Measurements from ENCODE around the gene TMEM253.

The TMEM253 gene

GRCh38 chr14:21061347-21061668, 39.6 kb upstream of the TMEM253 start:
- ChIA-PET POLR2A (interaction anchor here (3.7 kb wide), 1 partner anchor 10 kb away, joined by 15 read pairs; no protein-coding TSS in a partner anchor), CTCF (interaction anchor here (0.6 to 3.5 kb wide), 2 partner anchors 47 kb away, joined by 3 to 18 read pairs; no protein-coding TSS in a partner anchor)
- no peak for DNase-seq (ENCODE audit: extremely low spot score)
- TF ChIP-seq FOXA1 (IDR thresholded peaks at IDR 0.05), result no peak
- no peak for TF ChIP-seq BHLHE40 (IDR thresholded peaks at IDR 0.05; ENCODE audit: borderline replicate concordance)
- no peak for TF ChIP-seq ARNT (IDR thresholded peaks at IDR 0.05)
- no peak for TF ChIP-seq FOXM1 (IDR thresholded peaks at IDR 0.05; ENCODE audit: borderline replicate concordance)
- no peak for TF ChIP-seq SUZ12 (IDR thresholded peaks at IDR 0.05)
- no peak for TF ChIP-seq SP1 (IDR thresholded peaks at IDR 0.05)
- TF ChIP-seq ZNF384 (IDR thresholded peaks at IDR 0.05), result no peak
- no peak for TF ChIP-seq NFRKB (IDR thresholded peaks at IDR 0.05)
- TF ChIP-seq FOXK2 (IDR thresholded peaks at IDR 0.05), result no peak
- no peak for TF ChIP-seq L3MBTL2 (conservative IDR thresholded peaks at IDR 0.05)
- no peak for TF ChIP-seq CTBP1 (IDR thresholded peaks at IDR 0.05; ENCODE audit: borderline replicate concordance)

GRCh38 chr14:21063479-21063878, 37.4 kb upstream of the TMEM253 start:
- CTCF ChIA-PET, result interaction anchor here (0.6 to 3.5 kb wide), 9 partner anchors 23 to 160 kb away, joined by 3 to 18 read pairs (median 4); no protein-coding TSS in a partner anchor
- POLR2A ChIA-PET, result interaction anchor here (2.2 to 3.7 kb wide), 2 partner anchors 8 to 41 kb away, joined by 14 to 15 read pairs; no protein-coding TSS in a partner anchor
- TF ChIP-seq FOXA1 (IDR thresholded peaks at IDR 0.05), result no peak
- 0 out of 2 replicates have a peak, but pooled peaks have one; percentile 12 for TF ChIP-seq PKNOX1 (IDR thresholded peaks at IDR 0.05)
- peak; percentile 40 for DNase-seq (ENCODE audit: extremely low spot score)

- TF ChIP-seq FOXA1 (IDR thresholded peaks at IDR 0.05) (no peak), BHLHE40 (IDR thresholded peaks at IDR 0.05; ENCODE audit: borderline replicate concordance) (no peak), FOXK2 (IDR thresholded peaks at IDR 0.05) (no peak), LEF1 (IDR thresholded peaks at IDR 0.05; ENCODE audit: borderline replicate concordance) (no peak), L3MBTL2 (conservative IDR thresholded peaks at IDR 0.05) (no peak), ZNF384 (IDR thresholded peaks at IDR 0.05) (no peak), NFRKB (IDR thresholded peaks at IDR 0.05) (no peak), HDGF (IDR thresholded peaks at IDR 0.05; ENCODE audit: borderline replicate concordance) (no peak), ARNT (IDR thresholded peaks at IDR 0.05) (no peak), SUZ12 (IDR thresholded peaks at IDR 0.05) (no peak), TARDBP (IDR thresholded peaks at IDR 0.05) (no peak), SP1 (IDR thresholded peaks at IDR 0.05) (no peak), CTBP1 (IDR thresholded peaks at IDR 0.05; ENCODE audit: borderline replicate concordance) (no peak), PKNOX1 (IDR thresholded peaks at IDR 0.05) (no peak), ELF4 (IDR thresholded peaks at IDR 0.05) (no peak), FOXM1 (IDR thresholded peaks at IDR 0.05; ENCODE audit: borderline replicate concordance) (no peak)
- no peak for DNase-seq (ENCODE audit: extremely low spot score)
- ChIA-PET POLR2A (interaction anchor here (0.9 to 1.1 kb wide), 4 partner anchors 26 to 37 kb away, joined by 3 to 4 read pairs (median 4); no protein-coding TSS in a partner anchor), CTCF (interaction anchor here (0.6 to 4.4 kb wide), 8 partner anchors 22 to 164 kb away, joined by 3 to 73 read pairs (median 4); no protein-coding TSS in a partner anchor)
Measured at GRCh38 chr14:21066882-21067502, 33.9 kb upstream of the TMEM253 start.

GRCh38 chr14:21068521-21069387, 32.1 kb upstream of the TMEM253 start:
- ChIA-PET CTCF (interaction anchor here (0.6 to 4.4 kb wide), 15 partner anchors 18 to 368 kb away, joined by 3 to 73 read pairs (median 6); partner anchors contain the start of gene TMEM253), POLR2A (interaction anchor here (0.5 to 1.8 kb wide), 7 partner anchors 11 to 386 kb away, joined by 3 to 45 read pairs (median 4); no protein-coding TSS in a partner anchor)
- DNase-seq (ENCODE audit: extremely low spot score), result peak; percentile 65
- TF ChIP-seq HDGF (IDR thresholded peaks at IDR 0.05; ENCODE audit: borderline replicate concordance), result no peak
- TF ChIP-seq FOXM1 (IDR thresholded peaks at IDR 0.05; ENCODE audit: borderline replicate concordance), result no peak
- no peak for TF ChIP-seq SUZ12 (IDR thresholded peaks at IDR 0.05)
- TF ChIP-seq PKNOX1 (IDR thresholded peaks at IDR 0.05), result no peak
- TF ChIP-seq ZNF384 (IDR thresholded peaks at IDR 0.05), result no peak
- TF ChIP-seq L3MBTL2 (conservative IDR thresholded peaks at IDR 0.05), result no peak
- TF ChIP-seq NFRKB (IDR thresholded peaks at IDR 0.05), result no peak
- no peak for TF ChIP-seq BHLHE40 (IDR thresholded peaks at IDR 0.05; ENCODE audit: borderline replicate concordance)
- TF ChIP-seq ARNT (IDR thresholded peaks at IDR 0.05), result no peak
- TF ChIP-seq ELF4 (IDR thresholded peaks at IDR 0.05), result no peak
- no peak for TF ChIP-seq CTBP1 (IDR thresholded peaks at IDR 0.05; ENCODE audit: borderline replicate concordance)
- TF ChIP-seq SP1 (IDR thresholded peaks at IDR 0.05), result no peak

GRCh38 chr14:21069388-21070082, 31.3 kb upstream of the TMEM253 start:
- peak; percentile 29; the same call in 1 of the 2 replicates for TF ChIP-seq L3MBTL2 (conservative IDR thresholded peaks at IDR 0.05)
- TF ChIP-seq TARDBP (IDR thresholded peaks at IDR 0.05), result no peak
- TF ChIP-seq SUZ12 (IDR thresholded peaks at IDR 0.05), result no peak
- DNase-seq (ENCODE audit: extremely low spot score), result no peak
- ChIA-PET POLR2A (interaction anchor here (1.4 to 3.7 kb wide), 9 partner anchors 16 to 55 kb away, joined by 3 to 72 read pairs (median 27); partner anchors contain the start of genes TMEM253 and ZNF219), CTCF (interaction anchor here (1.2 to 4.4 kb wide), 7 partner anchors 18 to 65 kb away, joined by 4 to 73 read pairs (median 11); partner anchors contain the start of gene TMEM253)

Measured in HEK293T (cell line).